Astrocyte (in vitro differentiated cells and primary cell): Measurements from ENCODE around the gene EPN3.

Source experiments
- EZH2 ChIP-seq: IDR thresholded peaks from 2 replicates; pipeline ENCODE4 v1.6.1; 2012; ENCODE audit warnings: mild to moderate bottlenecking, low read length, inconsistent platforms; ENCODE audit not compliant: insufficient read depth
- TF ChIP-seq, protein P1 (sequence below): IDR thresholded peaks from 2 replicates; pipeline ENCODE4 v1.5.1; 2011; ENCODE audit warnings: low read depth, mild to moderate bottlenecking, inconsistent platforms, low read length, moderate library complexity; ENCODE audit not compliant: insufficient read depth

DNA sequence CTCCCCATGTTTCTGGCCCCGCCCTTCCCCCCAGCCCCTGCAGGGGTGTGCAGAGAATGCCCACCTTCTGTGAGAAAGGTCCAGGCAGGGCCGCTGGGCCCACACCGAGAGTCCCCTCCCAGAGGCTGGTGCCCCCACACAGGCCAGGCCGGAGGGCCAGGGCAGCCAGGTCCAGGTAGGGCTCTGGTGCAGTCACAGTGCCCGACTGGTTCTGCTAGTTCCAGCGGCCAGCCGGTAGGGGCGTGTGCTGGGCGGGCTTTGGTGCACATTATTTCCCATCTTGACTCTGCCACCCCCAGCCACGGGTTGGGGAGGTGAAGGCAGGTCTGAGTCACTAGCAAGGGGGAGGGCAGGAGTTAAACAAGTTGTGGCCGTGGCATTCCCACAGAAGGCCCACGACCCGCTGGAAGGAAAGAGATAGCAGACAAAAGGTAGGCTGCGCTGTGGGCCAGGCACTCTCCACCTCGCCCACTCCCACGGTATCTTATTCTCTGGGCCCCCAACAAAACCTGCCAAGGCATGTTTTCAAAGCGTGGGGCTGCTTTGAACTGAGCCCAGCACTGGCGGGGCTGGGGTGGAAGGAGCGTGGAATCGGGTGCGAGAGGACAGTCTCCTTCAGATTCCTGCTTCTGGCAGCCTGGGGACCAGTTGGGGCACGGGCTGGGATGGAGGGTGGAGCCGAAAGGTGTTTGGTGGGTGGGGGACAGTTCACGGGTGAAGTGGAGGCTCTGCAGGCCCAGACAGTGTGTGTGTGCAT, 1.9 kb downstream of the EPN3 start:
- TF ChIP-seq, protein P1, sequence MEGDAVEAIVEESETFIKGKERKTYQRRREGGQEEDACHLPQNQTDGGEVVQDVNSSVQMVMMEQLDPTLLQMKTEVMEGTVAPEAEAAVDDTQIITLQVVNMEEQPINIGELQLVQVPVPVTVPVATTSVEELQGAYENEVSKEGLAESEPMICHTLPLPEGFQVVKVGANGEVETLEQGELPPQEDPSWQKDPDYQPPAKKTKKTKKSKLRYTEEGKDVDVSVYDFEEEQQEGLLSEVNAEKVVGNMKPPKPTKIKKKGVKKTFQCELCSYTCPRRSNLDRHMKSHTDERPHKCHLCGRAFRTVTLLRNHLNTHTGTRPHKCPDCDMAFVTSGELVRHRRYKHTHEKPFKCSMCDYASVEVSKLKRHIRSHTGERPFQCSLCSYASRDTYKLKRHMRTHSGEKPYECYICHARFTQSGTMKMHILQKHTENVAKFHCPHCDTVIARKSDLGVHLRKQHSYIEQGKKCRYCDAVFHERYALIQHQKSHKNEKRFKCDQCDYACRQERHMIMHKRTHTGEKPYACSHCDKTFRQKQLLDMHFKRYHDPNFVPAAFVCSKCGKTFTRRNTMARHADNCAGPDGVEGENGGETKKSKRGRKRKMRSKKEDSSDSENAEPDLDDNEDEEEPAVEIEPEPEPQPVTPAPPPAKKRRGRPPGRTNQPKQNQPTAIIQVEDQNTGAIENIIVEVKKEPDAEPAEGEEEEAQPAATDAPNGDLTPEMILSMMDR = peak; percentile 2
- TF ChIP-seq EZH2 = no peak
